IMR-90 (cell line): ENCODE results near the gene CDK18. TPM values are rescaled to one million over a fixed set of nuclear protein-coding genes. Genes with fewer than 3 reads are reported as not detected.

ENCODE experiments used
- ATAC-seq: fragments of 200-7000 bp; cut with Tn5 transposase; 2 replicates; pipeline ENCODE4 v1.9.1; 2020; ENCODE audit warnings: low read depth, mild to moderate bottlenecking, moderate library complexity
- BruUV-seq: library from RNA; stranded (reverse); fragments of 400-500 nt; replicated peaks from 2 replicates; lab custom pipeline; 2021; lab: Mats Ljungman, UMichigan
- CTCF ChIA-PET: fragments of 300-600 bp; formaldehyde crosslinking; extraction: SDS; loops from one replicate; lab custom pipeline; 2021; ENCODE audit warnings: antibody characterized with exemption; lab: Yijun Ruan, JAX
- POLR2A ChIA-PET: fragments of 300-600 bp; sonication (Branson Sonifier 250); formaldehyde crosslinking; loops from one replicate; lab custom pipeline; 2022; ENCODE audit warnings: antibody characterized with exemption; ENCODE audit not compliant: unreplicated experiment; lab: Charles Lee
- DNase-seq: peaks from one replicate; pipeline ENCODE4 v3.0.0; 2013
- H2AFZ ChIP-seq: replicated peaks from 2 replicates; pipeline ENCODE3; 2013; ENCODE audit warnings: low read length, mild to moderate bottlenecking; ENCODE audit not compliant: poor library complexity
- H2AK5ac ChIP-seq: 2 replicates; pipeline ENCODE4 v1.6.1; 2013; ENCODE audit warnings: low read depth, low read length, inconsistent platforms
- H2AK9ac ChIP-seq: replicated peaks from 2 replicates; pipeline ENCODE3; 2013; ENCODE audit warnings: mild to moderate bottlenecking, low read depth, low read length, moderate library complexity; ENCODE audit not compliant: poor library complexity
- H2BK120ac ChIP-seq: 2 replicates; pipeline ENCODE4 v1.6.1; 2013; ENCODE audit warnings: low read depth, low read length, inconsistent platforms
- H2BK15ac ChIP-seq: 3 replicates; pipeline ENCODE4 v1.6.1; 2013; ENCODE audit warnings: low read depth, low read length, inconsistent platforms
- H2BK20ac ChIP-seq: 2 replicates; pipeline ENCODE4 v1.6.1; 2013; ENCODE audit warnings: low read depth, mild to moderate bottlenecking, inconsistent platforms, low read length, moderate library complexity
- H2BK5ac ChIP-seq: 2 replicates; pipeline ENCODE4 v1.6.1; 2013; ENCODE audit warnings: mild to moderate bottlenecking, low read depth, low read length, inconsistent platforms; ENCODE audit not compliant: poor library complexity, severe bottlenecking
- H3K14ac ChIP-seq: replicated peaks from 2 replicates; pipeline ENCODE4 v1.6.1; 2013; ENCODE audit warnings: low read depth, low read length, inconsistent platforms
- H3K18ac ChIP-seq: 2 replicates; pipeline ENCODE4 v1.6.1; 2013; ENCODE audit warnings: low read depth, low read length, control low read depth
- H3K23ac ChIP-seq: 2 replicates; pipeline ENCODE4 v1.6.1; 2013; ENCODE audit warnings: low read depth, low read length, inconsistent platforms
- H3K27ac ChIP-seq: 2 replicates; pipeline ENCODE4 v1.5.1; 2013; ENCODE audit warnings: mild to moderate bottlenecking, control low read depth, low read length; ENCODE audit not compliant: insufficient read depth
- H3K27me3 ChIP-seq: 2 replicates; pipeline ENCODE4 v1.6.1; 2013; ENCODE audit warnings: low read length; ENCODE audit not compliant: control insufficient read depth, insufficient read depth
- H3K36me3 ChIP-seq: 2 replicates; pipeline ENCODE4 v1.6.1; 2013; ENCODE audit warnings: low read length, mixed read lengths; ENCODE audit not compliant: control insufficient read depth, insufficient read depth
- H3K4ac ChIP-seq: 2 replicates; pipeline ENCODE4 v1.6.1; 2013; ENCODE audit warnings: low read depth, low read length, inconsistent platforms
- H3K4me1 ChIP-seq: 2 replicates; pipeline ENCODE4 v1.6.1; 2013; ENCODE audit warnings: low read length, mixed read lengths; ENCODE audit not compliant: control insufficient read depth, insufficient read depth
- H3K4me2 ChIP-seq: 2 replicates; pipeline ENCODE4 v1.6.1; 2013; ENCODE audit warnings: low read depth, mild to moderate bottlenecking, control low read depth, low read length, moderate library complexity
- H3K4me3 ChIP-seq: 2 replicates; pipeline ENCODE4 v1.5.1; 2013; ENCODE audit warnings: low read depth, mild to moderate bottlenecking, control low read depth, low read length, moderate library complexity; ENCODE audit not compliant: insufficient read depth
- H3K56ac ChIP-seq: 2 replicates; pipeline ENCODE4 v1.6.1; 2013; ENCODE audit warnings: low read length, inconsistent platforms; ENCODE audit not compliant: insufficient read depth; ENCODE audit errors: extremely low read depth
- H3K79me1 ChIP-seq, 2 experiments: 2 replicates each; pipeline ENCODE4 v1.6.1; 2013; ENCODE audit warnings: low read length in 2 of 2, inconsistent platforms in 1 of 2, low read depth in 1 of 2
- H3K9ac ChIP-seq: 2 replicates; pipeline ENCODE4 v1.6.1; 2013; ENCODE audit warnings: low read depth, low read length, control low read depth
- H3K9me1 ChIP-seq: 2 replicates; pipeline ENCODE4 v1.6.1; 2013; ENCODE audit warnings: low read length, inconsistent platforms; ENCODE audit not compliant: insufficient read depth
- H3K9me3 ChIP-seq: 2 replicates; pipeline ENCODE4 v1.6.1; 2013; ENCODE audit warnings: low read length; ENCODE audit not compliant: control insufficient read depth, insufficient read depth
- H4K20me1 ChIP-seq: 2 replicates; pipeline ENCODE4 v1.6.1; 2013; ENCODE audit warnings: low read length, inconsistent platforms; ENCODE audit not compliant: insufficient read depth
- H4K5ac ChIP-seq: 2 replicates; pipeline ENCODE4 v1.6.1; 2013; ENCODE audit warnings: mild to moderate bottlenecking, low read depth, low read length, control low read depth
- H4K8ac ChIP-seq, 2 experiments: 2 replicates each; pipeline ENCODE4 v1.6.1; 2013; ENCODE audit warnings: low read depth in 2 of 2, low read length in 2 of 2, control low read depth in 1 of 2, inconsistent platforms in 1 of 2
- H4K91ac ChIP-seq: 2 replicates; pipeline ENCODE4 v1.6.1; 2013; ENCODE audit warnings: low read depth, low read length, inconsistent platforms; ENCODE audit not compliant: insufficient read depth
- BHLHE40 ChIP-seq: fragments of 150-350 bp; IDR thresholded peaks from 2 replicates; pipeline ENCODE4 v1.6.1; 2016; ENCODE audit warnings: mild to moderate bottlenecking, low read depth, low read length
- CHD1 ChIP-seq: IDR thresholded peaks from 2 replicates; pipeline ENCODE4 v1.6.1; 2012; ENCODE audit warnings: low read depth, low read length, improper control_type of control experiment
- MAFK ChIP-seq: IDR thresholded peaks from 2 replicates; pipeline ENCODE4 v1.6.1; 2012; ENCODE audit warnings: low read depth, low read length, improper control_type of control experiment
- MAZ ChIP-seq: IDR thresholded peaks from 2 replicates; pipeline ENCODE4 v1.6.1; 2012; ENCODE audit warnings: low read depth, mild to moderate bottlenecking, low read length, improper control_type of control experiment, moderate library complexity, borderline replicate concordance
- NFE2L2 ChIP-seq: fragments of 150-350 bp; IDR thresholded peaks from 2 replicates; pipeline ENCODE4 v1.6.1; 2016; ENCODE audit warnings: low read depth, mild to moderate bottlenecking, low read length
- RAD21 ChIP-seq: IDR thresholded peaks from 2 replicates; pipeline ENCODE4 v1.6.1; 2012; ENCODE audit warnings: low read length, improper control_type of control experiment
- RCOR1 ChIP-seq: IDR thresholded peaks from 2 replicates; pipeline ENCODE4 v1.6.1; 2012; ENCODE audit warnings: mild to moderate bottlenecking, low read length, improper control_type of control experiment; ENCODE audit not compliant: insufficient replicate concordance
- SMC3 ChIP-seq: fragments of 150-350 bp; IDR thresholded peaks from 2 replicates; pipeline ENCODE4 v1.6.1; 2016; ENCODE audit warnings: low read depth, mild to moderate bottlenecking, antibody characterized with exemption, low read length, moderate library complexity
- USF2 ChIP-seq: fragments of 150-350 bp; IDR thresholded peaks from 2 replicates; pipeline ENCODE4 v1.6.1; 2017; ENCODE audit warnings: mild to moderate bottlenecking, antibody characterized with exemption, low read length, low read depth
- WGBS, 2 experiments: methylation state at CpG; one replicate each; pipeline versions ENCODE4 v1.1.5 to v1.1.7; 2013; ENCODE audit warnings: missing lambda C conversion rate in 2 of 2; ENCODE audit not compliant: insufficient read length in 1 of 2; ENCODE audit errors: extremely low coverage in 2 of 2; 5-methylcytosine and 5-hydroxymethylcytosine counted together
- dilution Hi-C: fragments of 300-500 bp; cut with HindIII; formaldehyde crosslinking; loops from one replicate; pipeline ENCODE4 v1.14.3; 2018; ENCODE audit warnings: low sequenced_read_pairs; ENCODE audit not compliant: unreplicated experiment
- in situ Hi-C: fragments of 300-500 bp; cut with MboI; formaldehyde crosslinking; loops from 3 replicates; pipeline ENCODE4 v1.14.3; 2019; ENCODE audit warnings: low sequenced_read_pairs, inconsistent platforms, mixed read lengths
- intact Hi-C: fragments of 100-400 bp; cut with micrococcal nuclease; formaldehyde crosslinking; loops from 2 replicates; pipeline ENCODE4 v1.10.0; 2022
- polyA plus RNA-seq, 3 experiments: library from polyadenylated mRNA; depleted of rRNA; stranded (reverse); fragments of >200 nt; gene quantifications; 2 replicates each; pipeline ENCODE4 v1.2.3, GENCODE V29; 2012; ENCODE audit warnings: low replicate concordance in 1 of 3
- total RNA-seq: library from RNA; depleted of rRNA; stranded (reverse); fragments of >200 nt; gene quantifications from 2 replicates; pipeline ENCODE4 v1.2.3, GENCODE V29; 2012

The CDK18 gene
- total and polyA plus RNA-seq, 2 of the 4 experiments (the other 2 are of a cell fraction) = 0.18 to 0.48 TPM

- no peak overlapping the region for H4K91ac ChIP-seq
- no peak overlapping the region for H3K14ac ChIP-seq
- H3K27ac ChIP-seq = no peak overlapping the region
- DNase-seq (no peak), ATAC-seq (no peak)
- H3K79me1 ChIP-seq = no peaks in the 10 kb centered on the region
- no peak for TF ChIP-seq USF2
- TF ChIP-seq RAD21 = no peak
- TF ChIP-seq NFE2L2 = no peak
- no peak for TF ChIP-seq CHD1
- TF ChIP-seq SMC3 = no peak
- no peak for TF ChIP-seq MAFK
- no peak for TF ChIP-seq MAZ
- no peak for TF ChIP-seq BHLHE40
- TF ChIP-seq RCOR1 = no peak
- CTCF ChIA-PET = no interaction called here
- no peak overlapping the region for H3K4me2 ChIP-seq
- peaks cover 48% of the 10 kb centered on the region for H3K27me3 ChIP-seq
- no CpG with 5 or more reads among the region's 11 CpGs for WGBS, 2 experiments
- no peaks in the 10 kb centered on the region for H3K4me1 ChIP-seq
- H2BK120ac ChIP-seq = no peak overlapping the region
- H3K18ac ChIP-seq = no peak overlapping the region
- no peaks in the 10 kb centered on the region for H3K36me3 ChIP-seq
- H2AK5ac ChIP-seq = no peak overlapping the region
- no peak overlapping the region for H3K9ac ChIP-seq
- POLR2A ChIA-PET = no interaction called here
- no peak overlapping the region for H3K4me3 ChIP-seq
- dilution Hi-C loops (no loop called here), in situ Hi-C loops (loop anchor here (10.0 kb wide), 1 partner anchor 206 kb away; no protein-coding TSS in a partner anchor), intact Hi-C loops (no loop called here)
- no peak overlapping the region for H3K4ac ChIP-seq
- no peak overlapping the region for H3K56ac ChIP-seq
- no TSS peak for BruUV-seq
- no peaks in the 10 kb centered on the region for H3K9me1 ChIP-seq
- H3K9me3 ChIP-seq = no peaks in the 10 kb centered on the region
- no peak overlapping the region for H2BK20ac ChIP-seq
- no peak overlapping the region for H2BK15ac ChIP-seq
- no peak overlapping the region for H2BK5ac ChIP-seq
- no peak overlapping the region for H4K8ac ChIP-seq
- H2AK9ac ChIP-seq = no peak overlapping the region
- no peak overlapping the region for H3K23ac ChIP-seq
- H2AFZ ChIP-seq = no peak overlapping the region
- H4K5ac ChIP-seq = no peak overlapping the region
- 0 out of 2 replicates have a peak, but pooled peaks cover 4% of the 10 kb centered on the region for H4K20me1 ChIP-seq
Measured at GRCh38 chr1:205481218-205481617, 23.3 kb upstream of the CDK18 start.
